Endothelial cell of umbilical vein (primary cell): ENCODE results near the gene ZNF224. TPM values are rescaled to one million over a fixed set of nuclear protein-coding genes. Genes with fewer than 3 reads are reported as not detected.

Experiments used
- BruUV-seq: library from RNA; stranded (reverse); fragments of 400-500 nt; replicated peaks from 2 replicates; lab custom pipeline; 2021; lab: Mats Ljungman, UMichigan
- CTCF ChIA-PET: fragments of 300-600, 350-600 bp; sonication (Branson Sonifier 250); formaldehyde crosslinking; loops from one replicate; lab custom pipeline; 2021; ENCODE audit warnings: antibody characterized with exemption, inconsistent platforms; lab: Charles Lee
- POLR2A ChIA-PET: fragments of 300-600, 350-600 bp; sonication (Branson Sonifier 250); formaldehyde crosslinking; loops from one replicate; lab custom pipeline; 2021; ENCODE audit warnings: antibody characterized with exemption, inconsistent platforms; lab: Charles Lee
- DNase-seq: peaks from one replicate; pipeline ENCODE4 v3.0.0-alpha.2; 2011; ENCODE audit warnings: low read depth, low spot score
- FAIRE-seq: peaks from 2 replicates; lab custom pipeline; 2011; peaks lifted over from hg19 to GRCh38; lab: Jason Lieb, UNC
- H2AFZ ChIP-seq: 2 replicates; pipeline ENCODE4 v1.6.0; 2012; ENCODE audit warnings: low read depth, low read length, control low read depth, inconsistent platforms
- H3K27ac ChIP-seq: 2 replicates; pipeline ENCODE4 v1.5.1; 2011; ENCODE audit warnings: low read depth, mild to moderate bottlenecking, control low read depth, low read length, moderate library complexity; ENCODE audit not compliant: insufficient read depth
- H3K27me3 ChIP-seq, 2 experiments: 2 replicates each; pipeline versions ENCODE4 v1.6.0 to v1.6.1; 2011; ENCODE audit warnings: low read length in 2 of 2, mixed read lengths in 1 of 2; ENCODE audit not compliant: control insufficient read depth in 2 of 2, insufficient read depth in 2 of 2
- H3K36me3 ChIP-seq, 2 experiments: 2 replicates in 1 of 2; 3 replicates in 1 of 2; pipeline ENCODE4 v1.5.1; 2011; ENCODE audit warnings: low read length in 2 of 2, mild to moderate bottlenecking in 1 of 2, moderate library complexity in 1 of 2; ENCODE audit not compliant: control insufficient read depth in 2 of 2, insufficient read depth in 2 of 2; ENCODE audit errors: extremely low read depth in 1 of 2
- H3K4me1 ChIP-seq: 3 replicates; pipeline ENCODE4 v1.5.1; 2011; ENCODE audit warnings: mild to moderate bottlenecking, low read length; ENCODE audit not compliant: control insufficient read depth, insufficient read depth; ENCODE audit errors: extremely low read depth
- H3K4me2 ChIP-seq: 2 replicates; pipeline ENCODE4 v1.6.1; 2011; ENCODE audit warnings: low read length, control low read depth, mixed read lengths; ENCODE audit not compliant: insufficient read depth
- H3K4me3 ChIP-seq, 3 experiments: fragments of 200-600 bp in 1 of 3; sonication (generic), shearing (Covaris generic) in 1 of 3; replicated peaks in 1 of 3; 2 replicates each; pipeline ENCODE4 v1.5.1; 2011 to 2016; ENCODE audit warnings: control low read depth in 3 of 3, low read length in 3 of 3, mild to moderate bottlenecking in 2 of 3, inconsistent platforms in 1 of 3, low read depth in 1 of 3, moderate library complexity in 1 of 3; ENCODE audit not compliant: insufficient read depth in 1 of 3
- H3K79me2 ChIP-seq: 2 replicates; pipeline ENCODE4 v1.6.0; 2012; ENCODE audit warnings: low read length, inconsistent platforms; ENCODE audit not compliant: control insufficient read depth, insufficient read depth
- H3K9ac ChIP-seq: replicated peaks from 2 replicates; pipeline ENCODE3; 2011; ENCODE audit warnings: low read length, control low read depth; ENCODE audit not compliant: insufficient read depth; ENCODE audit errors: extremely low read depth
- H3K9me1 ChIP-seq: replicated peaks from 3 replicates; pipeline ENCODE4 v1.6.0; 2011; ENCODE audit warnings: mild to moderate bottlenecking, low read length; ENCODE audit not compliant: control insufficient read depth, insufficient read depth; ENCODE audit errors: extremely low read depth
- H3K9me3 ChIP-seq: replicated peaks from 2 replicates; pipeline ENCODE4 v1.5.1; 2012; ENCODE audit warnings: low read length, inconsistent platforms; ENCODE audit not compliant: control insufficient read depth, insufficient read depth
- H4K20me1 ChIP-seq: replicated peaks from 2 replicates; pipeline ENCODE3; 2011; ENCODE audit warnings: mild to moderate bottlenecking, low read length; ENCODE audit not compliant: control insufficient read depth, insufficient read depth; ENCODE audit errors: extremely low read depth
- CTCF ChIP-seq, 2 donors: IDR thresholded peaks; 1 replicate in 1 of 2; 2 replicates in 1 of 2; pipeline ENCODE4 v1.5.1; 2011; ENCODE audit warnings: low read length in 2 of 2, mild to moderate bottlenecking in 2 of 2, moderate library complexity in 2 of 2, control low read depth in 1 of 2, inconsistent platforms in 1 of 2, low read depth in 1 of 2; ENCODE audit not compliant: insufficient read depth in 1 of 2; ENCODE audit errors: extremely low read depth in 1 of 2
- EZH2 ChIP-seq: IDR thresholded peaks from 2 replicates; pipeline ENCODE4 v1.6.1; 2012; ENCODE audit warnings: borderline replicate concordance, low read depth, mild to moderate bottlenecking, moderate library complexity, low read length, inconsistent platforms; ENCODE audit not compliant: severe bottlenecking
- FOS ChIP-seq: IDR thresholded peaks from 2 replicates; pipeline ENCODE4 v1.6.1; 2011; ENCODE audit warnings: mild to moderate bottlenecking, low read length, moderate library complexity, borderline replicate concordance; ENCODE audit not compliant: insufficient read depth
- GATA2 ChIP-seq: IDR thresholded peaks from 2 replicates; pipeline ENCODE4 v1.7.0; 2011; ENCODE audit warnings: low read depth, mild to moderate bottlenecking, moderate library complexity, mixed read lengths, low read length; ENCODE audit not compliant: insufficient read length, insufficient read depth
- JUN ChIP-seq: IDR thresholded peaks from 2 replicates; pipeline ENCODE4 v1.6.1; 2011; ENCODE audit warnings: borderline replicate concordance, low read depth; ENCODE audit not compliant: insufficient read length, insufficient read depth
- MYC ChIP-seq: IDR thresholded peaks from one replicate; pipeline ENCODE4 v1.6.1; 2011; ENCODE audit warnings: mild to moderate bottlenecking, low read depth, low read length
- POLR2A ChIP-seq: IDR thresholded peaks from 2 replicates; pipeline ENCODE4 v1.6.1; 2012; ENCODE audit warnings: low read depth, mild to moderate bottlenecking, control low read depth, low read length
- POLR2AphosphoS5 ChIP-seq: IDR thresholded peaks from 2 replicates; pipeline ENCODE4 v1.6.1; 2012; ENCODE audit warnings: low read depth, mild to moderate bottlenecking, control low read depth, low read length, moderate library complexity; ENCODE audit not compliant: insufficient read depth
- dilution Hi-C: fragments of 300-500 bp; cut with MboI; formaldehyde crosslinking; loops from one replicate; pipeline ENCODE4 v1.15.0; 2019; ENCODE audit warnings: low sequenced_read_pairs; ENCODE audit not compliant: extremely low pct_ligation_motif_present
- intact Hi-C: fragments of 100-400 bp; cut with micrococcal nuclease; formaldehyde crosslinking; loops from one replicate; pipeline ENCODE4 v1.10.0; 2022
- polyA plus RNA-seq, 4 experiments: library from polyadenylated mRNA; depleted of rRNA in 3 of 4; stranded (reverse) in 3 of 4; unstranded in 1 of 4; fragments of >200 nt; gene quantifications; 2 replicates each; pipeline versions ENCODE4 v1.2.1 to v1.2.3, GENCODE V29; 2011 to 2012; ENCODE audit warnings: missing spikeins in 1 of 4
- total RNA-seq: library from RNA; stranded (reverse); gene quantifications from 2 replicates; pipeline ENCODE4 v1.2.3, GENCODE V29; 2021
- TF ChIP-seq, protein P1 (sequence below): IDR thresholded peaks from 2 replicates; pipeline ENCODE4 v1.6.1; 2011; ENCODE audit not compliant: insufficient read depth, insufficient read length

Gene ZNF224
- total and polyA plus RNA-seq, 2 donors (not counting 3 experiments of a cell fraction or from before 2014, with no cell fraction given): 8.5 to 21.8 TPM

DNA sequence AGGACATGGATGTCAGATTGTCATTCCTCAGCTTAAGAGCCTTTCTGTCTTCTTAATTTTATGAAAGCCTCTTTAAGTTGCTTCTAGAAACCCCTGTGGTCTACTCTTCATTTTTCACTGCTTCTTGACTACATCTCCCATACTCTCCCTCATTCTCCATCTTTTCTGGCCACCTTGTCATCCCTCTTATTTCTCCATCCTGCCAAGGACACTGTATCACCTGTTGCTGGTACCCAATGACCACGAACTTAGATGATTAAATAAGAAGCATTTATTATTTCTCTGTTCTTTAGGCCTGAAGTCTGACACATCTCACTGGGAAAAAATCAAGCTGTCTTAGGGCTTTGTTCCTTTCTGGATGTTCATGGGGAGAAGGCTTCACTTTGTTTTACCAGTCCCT lies 33.1 kb upstream of the ZNF224 start:
- Histone ChIP-seq H3K36me3 (peaks cover 1 to 19% of the 10 kb centered on the region in 2 experiments), H3K27me3 (no peaks in the 10 kb centered on the region), H2AFZ (no peak overlapping the region), H3K79me2 (no peaks in the 10 kb centered on the region), H3K27ac (no peak overlapping the region), H3K9me1 (no peaks in the 10 kb centered on the region), H3K4me2 (no peak overlapping the region), H3K4me1 (no peaks in the 10 kb centered on the region), H3K9ac (no peak overlapping the region), H3K4me3 (no peak overlapping the region), H3K9me3 (peaks cover 2% of the 10 kb centered on the region), H4K20me1 (no peaks in the 10 kb centered on the region)
- FAIRE-seq (no peak), DNase-seq (no peak)
- no TSS peak for BruUV-seq
- ChIA-PET CTCF (no interaction called here), POLR2A (no interaction called here)
- intact Hi-C loops: no loop called here
- no peak for TF ChIP-seq MYC
- no peak for TF ChIP-seq POLR2A
- no peak for TF ChIP-seq CTCF (IDR thresholded peaks at IDR 0.05; ENCODE audit: extremely low read depth in 1 of 2, insufficient read depth in 1 of 2, low read depth in 1 of 2, low read length in 2 of 2)
- dilution Hi-C loops: no loop called here

GRCh38 chr19:44066305-44066704 lies 27.9 kb upstream of the ZNF224 start:
- Histone ChIP-seq H3K9me3 (peaks cover 8% of the 10 kb centered on the region), H3K4me2 (no peak overlapping the region), H2AFZ (no peak overlapping the region), H3K4me3 (no peak overlapping the region), H3K9me1 (no peaks in the 10 kb centered on the region), H3K36me3 (peaks cover 5 to 15% of the 10 kb centered on the region in 2 experiments), H3K27ac (no peak overlapping the region), H3K79me2 (no peaks in the 10 kb centered on the region), H3K9ac (no peak overlapping the region), H3K27me3 (no peaks in the 10 kb centered on the region), H3K4me1 (no peaks in the 10 kb centered on the region), H4K20me1 (no peaks in the 10 kb centered on the region)
- TF ChIP-seq POLR2A (no peak), EZH2 (no peak), FOS (no peak), MYC (no peak), JUN (no peak), GATA2 (no peak), CTCF (IDR thresholded peaks at IDR 0.05; ENCODE audit: extremely low read depth in 1 of 2, insufficient read depth in 1 of 2, low read depth in 1 of 2, low read length in 2 of 2) (no peak), POLR2AphosphoS5 (no peak)
- TF ChIP-seq, protein P1, sequence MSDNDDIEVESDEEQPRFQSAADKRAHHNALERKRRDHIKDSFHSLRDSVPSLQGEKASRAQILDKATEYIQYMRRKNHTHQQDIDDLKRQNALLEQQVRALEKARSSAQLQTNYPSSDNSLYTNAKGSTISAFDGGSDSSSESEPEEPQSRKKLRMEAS: no peak
- ChIA-PET POLR2A (no interaction called here), CTCF (no interaction called here)
- intact Hi-C loops (no loop called here), dilution Hi-C loops (no loop called here)
- no TSS peak for BruUV-seq
- no peak for FAIRE-seq
- no peak for DNase-seq
